ENCODE data around the gene ARHGAP25. TPM values are rescaled to one million over a fixed set of nuclear protein-coding genes. Genes with fewer than 3 reads are reported as not detected.

ARHGAP25 gene
- total RNA-seq, 1 donor from 2014 or later = 5.8 TPM

DNA sequence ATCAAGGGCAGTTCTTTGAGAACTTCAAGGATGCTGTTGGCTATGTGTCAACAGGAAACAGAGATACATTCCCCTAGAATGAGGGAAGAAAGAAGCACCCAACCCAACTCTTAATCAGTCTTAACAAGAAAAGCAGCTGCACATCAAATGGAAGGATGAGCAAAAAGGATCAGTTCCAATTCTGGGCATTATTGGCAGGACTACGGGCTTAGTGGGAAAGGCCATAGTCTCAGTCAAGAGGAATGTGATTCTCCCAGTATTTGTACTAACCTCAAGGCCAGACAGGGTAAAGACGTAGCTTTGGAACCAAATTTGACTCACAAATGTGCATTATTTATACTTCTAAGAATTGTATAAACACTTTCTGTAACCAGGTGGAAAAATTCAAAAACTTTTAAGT, 118.4 kb downstream of the ARHGAP25 start:
- no peaks in the 10 kb centered on the region for H4K20me1 ChIP-seq (ENCODE audit: low read depth)
- Mint-ChIP-seq H3K4me1 (no peaks in the 10 kb centered on the region), H3K27me3 (ENCODE audit: insufficient read depth, low read depth) (no peaks in the 10 kb centered on the region), H3K36me3 (no peaks in the 10 kb centered on the region), H3K4me3 (no peak overlapping the region), H3K9me3 (no peaks in the 10 kb centered on the region), H3K27ac (no peak overlapping the region)
- no peaks in the 10 kb centered on the region for H3K4me1 ChIP-seq
- H3K36me3 ChIP-seq = no peaks in the 10 kb centered on the region
- DNase-seq (ENCODE audit: low spot score) = no peak
- no peak overlapping the region for H3K27ac ChIP-seq
- H2AFZ ChIP-seq (replicated peaks) = no peak overlapping the region
- H3K9ac ChIP-seq = no peak overlapping the region
- H3K9me3 ChIP-seq (ENCODE audit: low read depth) = no peaks in the 10 kb centered on the region
- H3K79me2 ChIP-seq (ENCODE audit: low read depth) = no peaks in the 10 kb centered on the region
- H3K4me3 ChIP-seq = no peak overlapping the region
- TF ChIP-seq EZH2 (IDR thresholded peaks at IDR 0.05) = no peak
- TF ChIP-seq EZH2phosphoT487 (IDR thresholded peaks at IDR 0.05) = no peak
- TF ChIP-seq, protein P1, sequence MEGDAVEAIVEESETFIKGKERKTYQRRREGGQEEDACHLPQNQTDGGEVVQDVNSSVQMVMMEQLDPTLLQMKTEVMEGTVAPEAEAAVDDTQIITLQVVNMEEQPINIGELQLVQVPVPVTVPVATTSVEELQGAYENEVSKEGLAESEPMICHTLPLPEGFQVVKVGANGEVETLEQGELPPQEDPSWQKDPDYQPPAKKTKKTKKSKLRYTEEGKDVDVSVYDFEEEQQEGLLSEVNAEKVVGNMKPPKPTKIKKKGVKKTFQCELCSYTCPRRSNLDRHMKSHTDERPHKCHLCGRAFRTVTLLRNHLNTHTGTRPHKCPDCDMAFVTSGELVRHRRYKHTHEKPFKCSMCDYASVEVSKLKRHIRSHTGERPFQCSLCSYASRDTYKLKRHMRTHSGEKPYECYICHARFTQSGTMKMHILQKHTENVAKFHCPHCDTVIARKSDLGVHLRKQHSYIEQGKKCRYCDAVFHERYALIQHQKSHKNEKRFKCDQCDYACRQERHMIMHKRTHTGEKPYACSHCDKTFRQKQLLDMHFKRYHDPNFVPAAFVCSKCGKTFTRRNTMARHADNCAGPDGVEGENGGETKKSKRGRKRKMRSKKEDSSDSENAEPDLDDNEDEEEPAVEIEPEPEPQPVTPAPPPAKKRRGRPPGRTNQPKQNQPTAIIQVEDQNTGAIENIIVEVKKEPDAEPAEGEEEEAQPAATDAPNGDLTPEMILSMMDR (IDR thresholded peaks at IDR 0.05) = no peak
- no peak overlapping the region for H3K4me2 ChIP-seq
- H3F3A ChIP-seq (ENCODE audit: low read depth) = no peaks in the 10 kb centered on the region
- no peaks in the 10 kb centered on the region for H3K27me3 ChIP-seq

DNA sequence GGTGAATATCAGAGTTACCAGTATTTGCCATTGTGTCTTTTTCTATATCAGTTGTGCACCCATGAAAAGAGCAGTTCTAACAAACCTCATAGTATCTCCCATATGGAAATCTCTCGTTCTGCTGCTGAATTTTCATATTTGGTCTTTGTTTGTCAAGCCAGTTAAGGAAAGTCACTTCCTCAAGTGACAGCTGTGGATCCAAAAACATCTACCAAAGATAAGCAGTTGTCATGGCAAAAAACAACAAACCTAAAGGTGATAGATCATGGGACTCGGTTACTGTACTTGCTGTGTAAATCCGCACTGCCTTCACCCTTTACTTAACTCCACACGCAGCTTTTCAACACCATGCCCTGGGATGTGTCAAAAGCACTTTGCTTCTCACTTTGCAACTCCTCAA, 119.3 kb downstream of the ARHGAP25 start:
- no peak overlapping the region for H3K27ac Mint-ChIP-seq
- H3K4me1 Mint-ChIP-seq = no peaks in the 10 kb centered on the region
- Histone ChIP-seq H4K20me1 (ENCODE audit: low read depth) (no peaks in the 10 kb centered on the region), H2AFZ (replicated peaks) (no peak overlapping the region), H3K4me3 (no peak overlapping the region), H3K4me1 (peaks cover 2% of the 10 kb centered on the region), H3K27me3 (no peaks in the 10 kb centered on the region), H3K9me3 (ENCODE audit: low read depth) (no peaks in the 10 kb centered on the region), H3K36me3 (no peaks in the 10 kb centered on the region), H3F3A (ENCODE audit: low read depth) (no peaks in the 10 kb centered on the region), H3K4me2 (no peak overlapping the region), H3K9ac (no peak overlapping the region), H3K79me2 (ENCODE audit: low read depth) (no peaks in the 10 kb centered on the region), H3K27ac (no peak overlapping the region)
- no peak for TF ChIP-seq EZH2phosphoT487 (IDR thresholded peaks at IDR 0.05)
- TF ChIP-seq EZH2 (IDR thresholded peaks at IDR 0.05) = no peak
- TF ChIP-seq, protein P1 (IDR thresholded peaks at IDR 0.05) = no peak
- no peaks in the 10 kb centered on the region for H3K27me3 Mint-ChIP-seq (ENCODE audit: insufficient read depth, low read depth)
- H3K9me3 Mint-ChIP-seq = no peaks in the 10 kb centered on the region
- H3K36me3 Mint-ChIP-seq = no peaks in the 10 kb centered on the region
- no peak for DNase-seq (ENCODE audit: low spot score)
- H3K4me3 Mint-ChIP-seq = no peak overlapping the region

DNA sequence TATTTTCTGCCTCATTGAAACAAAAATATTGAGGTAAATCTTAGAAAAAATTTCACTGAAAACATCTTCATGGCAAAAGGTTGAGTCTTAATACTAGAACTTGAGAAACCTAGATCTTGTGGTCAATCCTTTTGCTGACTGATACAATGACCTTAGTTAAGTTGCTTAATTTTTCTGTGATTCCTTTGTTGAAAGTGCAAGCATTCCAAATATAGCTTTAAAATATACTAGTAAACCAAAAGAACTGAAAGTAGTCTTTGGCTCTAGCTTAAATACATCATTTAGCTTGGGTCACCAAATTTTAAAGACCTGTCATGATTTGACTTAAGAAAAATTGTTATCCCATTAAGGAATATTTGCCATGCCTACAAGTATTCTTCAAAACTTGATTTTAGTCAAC, 119.9 kb downstream of the ARHGAP25 start:
- H2AFZ ChIP-seq (replicated peaks) = no peak overlapping the region
- no peaks in the 10 kb centered on the region for H3K79me2 ChIP-seq (ENCODE audit: low read depth)
- no peaks in the 10 kb centered on the region for H3K36me3 ChIP-seq
- H3K27ac Mint-ChIP-seq = no peak overlapping the region
- H3K4me1 Mint-ChIP-seq = peaks cover 2% of the 10 kb centered on the region
- DNase-seq (ENCODE audit: low spot score) = no peak
- H3K9ac ChIP-seq = no peak overlapping the region
- no peak overlapping the region for H3K4me3 Mint-ChIP-seq
- H3K27ac ChIP-seq = no peak overlapping the region
- no peak overlapping the region for H3K4me3 ChIP-seq
- H3K4me2 ChIP-seq = no peak overlapping the region
- H3K4me1 ChIP-seq = peaks cover 6% of the 10 kb centered on the region
- H3K27me3 ChIP-seq = no peaks in the 10 kb centered on the region
- H3F3A ChIP-seq (ENCODE audit: low read depth) = no peaks in the 10 kb centered on the region
- TF ChIP-seq, protein P1 (IDR thresholded peaks at IDR 0.05) = no peak
- no peak for TF ChIP-seq EZH2phosphoT487 (IDR thresholded peaks at IDR 0.05)
- TF ChIP-seq EZH2 (IDR thresholded peaks at IDR 0.05) = no peak
- no peaks in the 10 kb centered on the region for H3K27me3 Mint-ChIP-seq (ENCODE audit: insufficient read depth, low read depth)
- H4K20me1 ChIP-seq (ENCODE audit: low read depth) = no peaks in the 10 kb centered on the region
- H3K9me3 ChIP-seq (ENCODE audit: low read depth) = no peaks in the 10 kb centered on the region
- H3K36me3 Mint-ChIP-seq = no peaks in the 10 kb centered on the region
- no peaks in the 10 kb centered on the region for H3K9me3 Mint-ChIP-seq
